HEK293 (cell line): ENCODE measurements around the gene LANCL2.

ENCODE experiments used
- CTCF ChIA-PET: fragments of 350-600 bp; formaldehyde crosslinking; extraction: SDS; loops from one replicate; lab custom pipeline; 2021; ENCODE audit warnings: antibody characterized with exemption; lab: Yijun Ruan, JAX
- POLR2A ChIA-PET: fragments of 300-600 bp; formaldehyde crosslinking; extraction: SDS; loops from one replicate; lab custom pipeline; 2020; ENCODE audit warnings: antibody characterized with exemption, inconsistent platforms; lab: Yijun Ruan, JAX
- H3K27ac ChIP-seq: fragments of 200-500 bp; sonication (Bioruptor generic); 2 replicates; pipeline ENCODE4 v1.5.1; 2014; ENCODE audit warnings: low read depth, low read length, control low read depth, inconsistent platforms; ENCODE audit errors: extremely low read depth
- H3K36me3 ChIP-seq, 2 experiments: fragments of 200-500 bp in 1 of 2; sonication (Bioruptor generic) in 1 of 2; 1 replicate in 1 of 2; 2 replicates in 1 of 2; pipeline ENCODE4 v1.5.1; 2014 to 2017; ENCODE audit warnings: inconsistent platforms in 2 of 2, low read length in 2 of 2; ENCODE audit not compliant: control insufficient read depth in 2 of 2, insufficient read depth in 1 of 2
- H3K4me1 ChIP-seq: fragments of 200-500 bp; sonication (Bioruptor generic); 2 replicates; pipeline ENCODE4 v1.5.1; 2014; ENCODE audit warnings: mild to moderate bottlenecking, low read length, inconsistent platforms; ENCODE audit not compliant: control insufficient read depth, insufficient read depth
- H3K4me3 ChIP-seq: 2 replicates; pipeline ENCODE4 v1.5.1; 2011; ENCODE audit warnings: low read depth, mild to moderate bottlenecking, control low read depth, low read length, moderate library complexity
- H3K9me3 ChIP-seq: fragments of 200-500 bp; sonication (Bioruptor generic); 2 replicates; pipeline ENCODE4 v1.5.1; 2014; ENCODE audit warnings: low read depth, low read length, inconsistent platforms; ENCODE audit not compliant: control insufficient read depth, insufficient read depth
- GLIS2 ChIP-seq: fragments of 450-650 bp; formaldehyde crosslinking; IDR thresholded peaks from 2 replicates; pipeline ENCODE4 v1.5.1; 2016; ENCODE audit warnings: missing biosample characterization, missing genetic modification characterization
- IKZF3 ChIP-seq: fragments of 450-650 bp; IDR thresholded peaks from 2 replicates; pipeline ENCODE4 v1.5.0; 2018; ENCODE audit warnings: missing biosample characterization, mild to moderate bottlenecking, missing genetic modification characterization, moderate library complexity
- MYNN ChIP-seq: fragments of 450-650 bp; formaldehyde crosslinking; IDR thresholded peaks from 2 replicates; pipeline ENCODE4 v1.5.1; 2016; ENCODE audit warnings: missing biosample characterization, missing genetic modification characterization, borderline replicate concordance
- PATZ1 ChIP-seq: fragments of 450-650 bp; formaldehyde crosslinking; IDR thresholded peaks from 2 replicates; pipeline ENCODE4 v1.5.1; 2016; ENCODE audit warnings: missing biosample characterization, missing genetic modification characterization
- PRDM6 ChIP-seq: fragments of 450-650 bp; formaldehyde crosslinking; IDR thresholded peaks from 2 replicates; pipeline ENCODE4 v1.5.1; 2017; ENCODE audit warnings: missing biosample characterization, missing genetic modification characterization
- ZBTB7A ChIP-seq: fragments of 450-650 bp; formaldehyde crosslinking; IDR thresholded peaks from 2 replicates; pipeline ENCODE4 v1.5.1; 2016; ENCODE audit warnings: low read depth, missing biosample characterization, missing genetic modification characterization
- ZFP41 ChIP-seq: fragments of 450-650 bp; formaldehyde crosslinking; IDR thresholded peaks from 2 replicates; pipeline ENCODE4 v1.5.1; 2016; ENCODE audit warnings: missing biosample characterization, missing genetic modification characterization, borderline replicate concordance
- ZNF169 ChIP-seq: fragments of 450-650 bp; formaldehyde crosslinking; IDR thresholded peaks from 2 replicates; pipeline ENCODE4 v1.5.1; 2016; ENCODE audit warnings: missing biosample characterization, missing genetic modification characterization
- ZNF184 ChIP-seq: fragments of 450-650 bp; IDR thresholded peaks from 2 replicates; pipeline ENCODE4 v1.5.1; 2018; ENCODE audit warnings: missing biosample characterization, mild to moderate bottlenecking, missing genetic modification characterization
- ZNF214 ChIP-seq: fragments of 450-650 bp; formaldehyde crosslinking; IDR thresholded peaks from 2 replicates; pipeline ENCODE4 v1.5.1; 2017; ENCODE audit warnings: missing biosample characterization, mild to moderate bottlenecking, missing genetic modification characterization, borderline replicate concordance
- ZNF292 ChIP-seq: fragments of 450-650 bp; formaldehyde crosslinking; IDR thresholded peaks from 2 replicates; pipeline ENCODE4 v1.5.1; 2016; ENCODE audit warnings: low read depth, missing biosample characterization, missing genetic modification characterization, borderline replicate concordance
- ZNF433 ChIP-seq: fragments of 450-650 bp; formaldehyde crosslinking; IDR thresholded peaks from 2 replicates; pipeline ENCODE4 v1.5.1; 2016; ENCODE audit warnings: missing biosample characterization, missing genetic modification characterization, low read depth
- ZNF626 ChIP-seq: fragments of 450-650 bp; sonication (Bioruptor Pico); formaldehyde crosslinking; IDR thresholded peaks from 2 replicates; pipeline ENCODE4 v1.5.1; 2018; ENCODE audit warnings: missing biosample characterization, missing genetic modification characterization, inconsistent platforms
- ZNF692 ChIP-seq: fragments of 450-650 bp; formaldehyde crosslinking; IDR thresholded peaks from 2 replicates; pipeline ENCODE4 v1.5.1; 2016; ENCODE audit warnings: missing biosample characterization, missing genetic modification characterization
- ZSCAN23 ChIP-seq: fragments of 450-650 bp; formaldehyde crosslinking; IDR thresholded peaks from 2 replicates; pipeline ENCODE4 v1.5.1; 2016; ENCODE audit warnings: missing biosample characterization, missing genetic modification characterization
- TF ChIP-seq, protein P1 (sequence below): fragments of 450-650 bp; formaldehyde crosslinking; IDR thresholded peaks from 2 replicates; pipeline ENCODE4 v1.5.1; 2017; ENCODE audit warnings: missing biosample characterization, mild to moderate bottlenecking, missing genetic modification characterization, moderate library complexity
- TF ChIP-seq, protein P2 (sequence below): fragments of 450-650 bp; formaldehyde crosslinking; IDR thresholded peaks from 2 replicates; pipeline ENCODE4; 2016; ENCODE audit warnings: missing biosample characterization, missing genetic modification characterization
- TF ChIP-seq, protein P3 (sequence below): fragments of 450-650 bp; formaldehyde crosslinking; IDR thresholded peaks from 2 replicates; pipeline ENCODE4 v1.5.1; 2016; ENCODE audit warnings: missing biosample characterization, missing genetic modification characterization

LANCL2 gene

GRCh38 chr7:55472928-55473725 is 108.0 kb downstream of the LANCL2 start:
- TF ChIP-seq, protein P1, sequence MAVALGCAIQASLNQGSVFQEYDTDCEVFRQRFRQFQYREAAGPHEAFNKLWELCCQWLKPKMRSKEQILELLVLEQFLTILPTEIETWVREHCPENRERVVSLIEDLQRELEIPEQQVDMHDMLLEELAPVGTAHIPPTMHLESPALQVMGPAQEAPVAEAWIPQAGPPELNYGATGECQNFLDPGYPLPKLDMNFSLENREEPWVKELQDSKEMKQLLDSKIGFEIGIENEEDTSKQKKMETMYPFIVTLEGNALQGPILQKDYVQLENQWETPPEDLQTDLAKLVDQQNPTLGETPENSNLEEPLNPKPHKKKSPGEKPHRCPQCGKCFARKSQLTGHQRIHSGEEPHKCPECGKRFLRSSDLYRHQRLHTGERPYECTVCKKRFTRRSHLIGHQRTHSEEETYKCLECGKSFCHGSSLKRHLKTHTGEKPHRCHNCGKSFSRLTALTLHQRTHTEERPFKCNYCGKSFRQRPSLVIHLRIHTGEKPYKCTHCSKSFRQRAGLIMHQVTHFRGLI (tag by site-specific recombination): no peak
- TF ChIP-seq GLIS2 (tag by site-specific recombination): no peak
- TF ChIP-seq ZNF626 (tag by site-specific recombination): no peak
- TF ChIP-seq IKZF3 (tag by site-specific recombination): no peak
- no peak for TF ChIP-seq PRDM6 (tag by site-specific recombination)
- TF ChIP-seq MYNN: no peak
- no peak for TF ChIP-seq ZSCAN23 (tag by site-specific recombination)
- TF ChIP-seq ZNF433: no peak
- TF ChIP-seq, protein P2, sequence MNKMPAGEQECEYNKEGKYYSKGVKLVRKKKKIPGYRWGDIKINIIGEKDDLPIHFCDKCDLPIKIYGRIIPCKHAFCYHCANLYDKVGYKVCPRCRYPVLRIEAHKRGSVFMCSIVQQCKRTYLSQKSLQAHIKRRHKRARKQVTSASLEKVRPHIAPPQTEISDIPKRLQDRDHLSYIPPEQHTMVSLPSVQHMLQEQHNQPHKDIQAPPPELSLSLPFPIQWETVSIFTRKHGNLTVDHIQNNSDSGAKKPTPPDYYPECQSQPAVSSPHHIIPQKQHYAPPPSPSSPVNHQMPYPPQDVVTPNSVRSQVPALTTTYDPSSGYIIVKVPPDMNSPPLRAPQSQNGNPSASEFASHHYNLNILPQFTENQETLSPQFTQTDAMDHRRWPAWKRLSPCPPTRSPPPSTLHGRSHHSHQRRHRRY (tag by site-specific recombination): no peak
- TF ChIP-seq ZBTB7A (tag by site-specific recombination): no peak
- TF ChIP-seq ZNF184: no peak
- no peak for TF ChIP-seq ZNF169 (tag by site-specific recombination)
- no peak for TF ChIP-seq ZFP41
- no peak for TF ChIP-seq PATZ1 (tag by site-specific recombination)
- TF ChIP-seq, protein P3, sequence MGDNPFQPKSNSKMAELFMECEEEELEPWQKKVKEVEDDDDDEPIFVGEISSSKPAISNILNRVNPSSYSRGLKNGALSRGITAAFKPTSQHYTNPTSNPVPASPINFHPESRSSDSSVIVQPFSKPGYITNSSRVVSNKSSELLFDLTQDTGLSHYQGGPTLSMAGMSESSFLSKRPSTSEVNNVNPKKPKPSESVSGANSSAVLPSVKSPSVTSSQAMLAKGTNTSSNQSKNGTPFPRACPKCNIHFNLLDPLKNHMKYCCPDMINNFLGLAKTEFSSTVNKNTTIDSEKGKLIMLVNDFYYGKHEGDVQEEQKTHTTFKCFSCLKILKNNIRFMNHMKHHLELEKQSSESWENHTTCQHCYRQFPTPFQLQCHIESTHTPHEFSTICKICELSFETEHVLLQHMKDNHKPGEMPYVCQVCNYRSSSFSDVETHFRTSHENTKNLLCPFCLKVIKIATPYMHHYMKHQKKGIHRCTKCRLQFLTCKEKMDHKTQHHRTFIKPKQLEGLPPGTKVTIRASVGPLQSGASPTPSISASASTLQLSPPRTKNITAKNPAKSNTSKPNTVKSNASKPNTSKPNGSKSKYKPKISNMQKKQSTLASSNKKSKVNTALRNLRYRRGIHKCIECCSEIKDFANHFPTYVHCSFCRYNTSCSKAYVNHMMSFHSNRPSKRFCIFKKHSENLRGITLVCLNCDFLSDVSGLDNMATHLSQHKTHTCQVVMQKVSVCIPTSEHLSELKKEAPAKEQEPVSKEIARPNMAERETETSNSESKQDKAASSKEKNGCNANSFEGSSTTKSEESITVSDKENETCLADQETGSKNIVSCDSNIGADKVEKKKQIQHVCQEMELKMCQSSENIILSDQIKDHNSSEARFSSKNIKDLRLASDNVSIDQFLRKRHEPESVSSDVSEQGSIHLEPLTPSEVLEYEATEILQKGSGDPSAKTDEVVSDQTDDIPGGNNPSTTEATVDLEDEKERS (tag by site-specific recombination): no peak
- no peak for TF ChIP-seq ZNF292 (tag by site-specific recombination)
- TF ChIP-seq ZNF214 (tag by site-specific recombination): no peak
- TF ChIP-seq ZNF692 (tag by site-specific recombination): no peak
- POLR2A ChIA-PET: no interaction called here
- H3K36me3 ChIP-seq: no peaks in the 10 kb centered on the region
- CTCF ChIA-PET: interaction anchor here (1.0 kb wide), 1 partner anchor 116 kb away, joined by 6 read pairs; no protein-coding TSS in a partner anchor
- no peak overlapping the region for H3K27ac ChIP-seq
- H3K9me3 ChIP-seq: no peaks in the 10 kb centered on the region
- H3K4me1 ChIP-seq: no peaks in the 10 kb centered on the region
- H3K4me3 ChIP-seq: no peak overlapping the region
